ENCODE results near the gene DTX3.

GRCh38 chr12:57630891-57631433 is 26.3 kb downstream of the DTX3 start:
- TF ChIP-seq FOXJ3 (CRISPR knock-in tag; IDR thresholded peaks at IDR 0.05; ENCODE audit: borderline replicate concordance), result no peak
- no peak for TF ChIP-seq SP1 (CRISPR knock-in tag; conservative IDR thresholded peaks at IDR 0.05)
- no peak for TF ChIP-seq CTCF (IDR thresholded peaks at IDR 0.05)
- TF ChIP-seq JUN (CRISPR knock-in tag; IDR thresholded peaks at IDR 0.05), result no peak
- no peak for TF ChIP-seq IRF1 (CRISPR knock-in tag; IDR thresholded peaks at IDR 0.05)
- TF ChIP-seq, protein P1, sequence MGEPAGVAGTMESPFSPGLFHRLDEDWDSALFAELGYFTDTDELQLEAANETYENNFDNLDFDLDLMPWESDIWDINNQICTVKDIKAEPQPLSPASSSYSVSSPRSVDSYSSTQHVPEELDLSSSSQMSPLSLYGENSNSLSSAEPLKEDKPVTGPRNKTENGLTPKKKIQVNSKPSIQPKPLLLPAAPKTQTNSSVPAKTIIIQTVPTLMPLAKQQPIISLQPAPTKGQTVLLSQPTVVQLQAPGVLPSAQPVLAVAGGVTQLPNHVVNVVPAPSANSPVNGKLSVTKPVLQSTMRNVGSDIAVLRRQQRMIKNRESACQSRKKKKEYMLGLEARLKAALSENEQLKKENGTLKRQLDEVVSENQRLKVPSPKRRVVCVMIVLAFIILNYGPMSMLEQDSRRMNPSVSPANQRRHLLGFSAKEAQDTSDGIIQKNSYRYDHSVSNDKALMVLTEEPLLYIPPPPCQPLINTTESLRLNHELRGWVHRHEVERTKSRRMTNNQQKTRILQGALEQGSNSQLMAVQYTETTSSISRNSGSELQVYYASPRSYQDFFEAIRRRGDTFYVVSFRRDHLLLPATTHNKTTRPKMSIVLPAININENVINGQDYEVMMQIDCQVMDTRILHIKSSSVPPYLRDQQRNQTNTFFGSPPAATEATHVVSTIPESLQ (CRISPR knock-in tag; IDR thresholded peaks at IDR 0.05), result no peak
- TF ChIP-seq, protein P2, sequence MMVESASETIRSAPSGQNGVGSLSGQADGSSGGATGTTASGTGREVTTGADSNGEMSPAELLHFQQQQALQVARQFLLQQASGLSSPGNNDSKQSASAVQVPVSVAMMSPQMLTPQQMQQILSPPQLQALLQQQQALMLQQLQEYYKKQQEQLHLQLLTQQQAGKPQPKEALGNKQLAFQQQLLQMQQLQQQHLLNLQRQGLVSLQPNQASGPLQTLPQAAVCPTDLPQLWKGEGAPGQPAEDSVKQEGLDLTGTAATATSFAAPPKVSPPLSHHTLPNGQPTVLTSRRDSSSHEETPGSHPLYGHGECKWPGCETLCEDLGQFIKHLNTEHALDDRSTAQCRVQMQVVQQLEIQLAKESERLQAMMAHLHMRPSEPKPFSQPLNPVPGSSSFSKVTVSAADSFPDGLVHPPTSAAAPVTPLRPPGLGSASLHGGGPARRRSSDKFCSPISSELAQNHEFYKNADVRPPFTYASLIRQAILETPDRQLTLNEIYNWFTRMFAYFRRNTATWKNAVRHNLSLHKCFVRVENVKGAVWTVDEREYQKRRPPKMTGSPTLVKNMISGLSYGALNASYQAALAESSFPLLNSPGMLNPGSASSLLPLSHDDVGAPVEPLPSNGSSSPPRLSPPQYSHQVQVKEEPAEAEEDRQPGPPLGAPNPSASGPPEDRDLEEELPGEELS (CRISPR knock-in tag; IDR thresholded peaks at IDR 0.05), result no peak
- TF ChIP-seq TP53 (CRISPR knock-in tag; IDR thresholded peaks at IDR 0.05), result no peak
